Kidney (tissue), 14 donors: ENCODE results near the gene ASPG. TPM values are rescaled to one million over a fixed set of nuclear protein-coding genes. Genes with fewer than 3 reads are reported as not detected.

Experiments used
- DNase-seq, 5 donors: peaks; one replicate each; pipeline ENCODE4 v3.0.0-alpha.2; 2013 to 2020
- FAIRE-seq: peaks from 2 replicates; lab custom pipeline; 2012; peaks lifted over from hg19 to GRCh38; lab: Jason Lieb, UNC
- H3K27ac ChIP-seq, 2 donors: one replicate each; pipeline ENCODE4 v1.7.0; 2013; ENCODE audit warnings: low read depth in 2 of 2, low read length in 2 of 2, inconsistent platforms in 1 of 2
- H3K27me3 ChIP-seq: one replicate; pipeline ENCODE4 v1.7.1; 2013; ENCODE audit warnings: low read length, inconsistent platforms; ENCODE audit not compliant: control insufficient read depth, insufficient read depth
- H3K36me3 ChIP-seq, 3 donors: one replicate each; pipeline versions ENCODE4 v1.7.0 to v1.7.1; 2013; ENCODE audit warnings: low read length in 3 of 3, control low read depth in 1 of 3, inconsistent platforms in 1 of 3; ENCODE audit not compliant: insufficient read depth in 3 of 3, control insufficient read depth in 2 of 3
- H3K4me1 ChIP-seq, 3 donors: one replicate each; pipeline versions ENCODE4 v1.7.0 to v1.7.1; 2013; ENCODE audit warnings: low read length in 3 of 3, inconsistent platforms in 1 of 3, low read depth in 1 of 3; ENCODE audit not compliant: control insufficient read depth in 2 of 3, insufficient read depth in 2 of 3
- H3K4me3 ChIP-seq, 3 donors: one replicate each; pipeline versions ENCODE4 v1.7.0 to v1.8.1; 2013; ENCODE audit warnings: low read length in 3 of 3, control low read depth in 1 of 3, inconsistent platforms in 1 of 3
- H3K9ac ChIP-seq, 3 donors: one replicate each; pipeline versions ENCODE4 v1.7.0 to v1.7.1; 2013; ENCODE audit warnings: low read length in 3 of 3, control low read depth in 1 of 3, inconsistent platforms in 1 of 3
- H3K9me3 ChIP-seq, 3 donors: one replicate each; pipeline versions ENCODE4 v1.7.0 to v1.7.1; 2013; ENCODE audit warnings: low read length in 3 of 3, control low read depth in 1 of 3, inconsistent platforms in 1 of 3; ENCODE audit not compliant: control insufficient read depth in 2 of 3, insufficient read depth in 1 of 3
- CTCF ChIP-seq: IDR thresholded peaks from 3 replicates; pipeline ENCODE4 v1.5.1; 2012; ENCODE audit warnings: mild to moderate bottlenecking, moderate library complexity, borderline replicate concordance; ENCODE audit not compliant: insufficient read depth; ENCODE audit errors: extremely low read depth
- intact Hi-C: fragments of 100-400 bp; cut with DNase I; formaldehyde crosslinking; loops from one replicate; pipeline ENCODE4 v1.11.1; 2022
- polyA plus RNA-seq: library from polyadenylated mRNA; stranded (reverse); fragments of 350-450 nt; fragmentation: Illumina TruSeq; extraction: RNeasy Lipid Tissue Mini Kit (QIAGEN cat#74804); gene quantifications from one replicate; pipeline ENCODE4 v1.2.3, GENCODE V29; 2014; ENCODE audit warnings: low read depth, low replicate concordance; ENCODE audit not compliant: insufficient read depth
- total RNA-seq: library from RNA; stranded (reverse); fragmentation: NEBNext Ultra II Directional; extraction: Animal tissue kit (Norgen Biotek cat#: 25700); gene quantifications from one replicate; pipeline ENCODE4 v1.2.1, GENCODE V29; 2021
- donor health status: control.
- donor health status: control.
- donor health status: control.
- donor health status: control.
- donor health status: control.
- donor health status: DM: yes; HTN: yes; CAD: no.
- donor health status: Normal renal cell carcinoma (clear cell type).

The ASPG gene
- total and polyA plus RNA-seq, 2 donors from 2014 or later, result 2.5 to 58.1 TPM

- FAIRE-seq, result no peak
- Histone ChIP-seq H3K27ac (no peak overlapping the region), H3K9ac (no peak overlapping the region), H3K36me3 (no peaks in the 10 kb centered on the region), H3K4me1 (no peaks in the 10 kb centered on the region), H3K27me3 (no peaks in the 10 kb centered on the region), H3K4me3 (no peak overlapping the region), H3K9me3 (no peaks in the 10 kb centered on the region)
- peak in 1 of 5 donors; percentile 49 for DNase-seq
- intact Hi-C loops, result no loop called here
- no peak for TF ChIP-seq CTCF
These were observed 10.8 kb downstream of the ASPG start for GRCh38 chr14:104096318-104096717.

- no peak for TF ChIP-seq CTCF
- Histone ChIP-seq H3K9ac (no peak overlapping the region), H3K27me3 (no peaks in the 10 kb centered on the region), H3K4me1 (no peaks in the 10 kb centered on the region), H3K9me3 (no peaks in the 10 kb centered on the region), H3K36me3 (no peaks in the 10 kb centered on the region), H3K4me3 (no peak overlapping the region), H3K27ac (no peak overlapping the region)
- peak in 1 of 5 donors; percentile 73 for DNase-seq
- intact Hi-C loops, result no loop called here
- no peak for FAIRE-seq
These were observed 11.5 kb downstream of the ASPG start for GRCh38 chr14:104096751-104097700.

- FAIRE-seq, result no peak
- no peaks in the 10 kb centered on the region for H3K9me3 ChIP-seq
- no peak overlapping the region for H3K27ac ChIP-seq
- intact Hi-C loops, result no loop called here
- no peaks in the 10 kb centered on the region for H3K36me3 ChIP-seq
- no peak overlapping the region for H3K9ac ChIP-seq
- peak in 1 of 5 donors; percentile 52 for DNase-seq
- H3K27me3 ChIP-seq, result no peaks in the 10 kb centered on the region
- no peak overlapping the region for H3K4me3 ChIP-seq
- no peak for TF ChIP-seq CTCF
- H3K4me1 ChIP-seq, result no peaks in the 10 kb centered on the region
These were observed 13.0 kb downstream of the ASPG start for GRCh38 chr14:104098272-104099095.
